VCaP (cell line): ENCODE measurements around the gene CDRT15.
A peak's percentile ranks its signal among the peaks of the same experiment; 100 is the strongest.
"Not testable (repeated sequence)": the region's sequence is repeated elsewhere in the genome, so short reads cannot be mapped to it uniquely, and the experiment has no call there.

ENCODE experiments used
- H3K27ac ChIP-seq: fragments of 450-650 bp; 2 replicates; pipeline ENCODE4 v1.5.1; 2017
- CTCF ChIP-seq: fragments of 450-650 bp; conservative IDR thresholded peaks from 2 replicates; pipeline ENCODE4 v1.5.1; 2017; ENCODE audit warnings: mild to moderate bottlenecking, moderate library complexity

Gene CDRT15

GRCh38 chr17:14245629-14246028, 9.0 kb upstream of the CDRT15 start:
- no peak overlapping the region for H3K27ac ChIP-seq
- no peak for TF ChIP-seq CTCF

GRCh38 chr17:14245002-14245401, 8.3 kb upstream of the CDRT15 start:
- H3K27ac ChIP-seq: no peak overlapping the region
- TF ChIP-seq CTCF: no peak

GRCh38 chr17:14239271-14239670, 2.6 kb upstream of the CDRT15 start:
- not testable (repeated sequence) for H3K27ac ChIP-seq

GRCh38 chr17:14236032-14236431, 630 bp downstream of the CDRT15 start:
- H3K27ac ChIP-seq: not testable (repeated sequence)

- H3K27ac ChIP-seq: not testable (repeated sequence)
These were observed 1.6 kb downstream of the CDRT15 start for GRCh38 chr17:14235047-14235446.

- H3K27ac ChIP-seq: not testable (repeated sequence)
These were observed 5.5 kb downstream of the CDRT15 start for GRCh38 chr17:14231187-14231586.

- TF ChIP-seq CTCF: no peak
- H3K27ac ChIP-seq: peak overlapping the region; percentile 66
These were observed 7.8 kb downstream of the CDRT15 start for GRCh38 chr17:14228903-14229302.

GRCh38 chr17:14227052-14227451, 9.6 kb downstream of the CDRT15 start:
- no peak for TF ChIP-seq CTCF
- no peak overlapping the region for H3K27ac ChIP-seq

- TF ChIP-seq CTCF: no peak
- no peak overlapping the region for H3K27ac ChIP-seq
These were observed 11.2 kb downstream of the CDRT15 start for GRCh38 chr17:14225254-14225980.

GRCh38 chr17:14222611-14223010, 14.1 kb downstream of the CDRT15 start:
- H3K27ac ChIP-seq: no peak overlapping the region
- no peak for TF ChIP-seq CTCF
